GM20431 (cell line): Measurements from ENCODE around the gene ZC3H14.

Experiments
- in situ Hi-C: fragments of 300-500 bp; cut with MseI, MboI; formaldehyde crosslinking; loops from one replicate; pipeline ENCODE4 v1.15.0; 2020; ENCODE audit warnings: low sequenced_read_pairs; ENCODE audit not compliant: unreplicated experiment

The ZC3H14 gene

GRCh38 chr14:88668448-88669116 lies 105.7 kb downstream of the ZC3H14 start:
- in situ Hi-C loops = no loop called here

DNA sequence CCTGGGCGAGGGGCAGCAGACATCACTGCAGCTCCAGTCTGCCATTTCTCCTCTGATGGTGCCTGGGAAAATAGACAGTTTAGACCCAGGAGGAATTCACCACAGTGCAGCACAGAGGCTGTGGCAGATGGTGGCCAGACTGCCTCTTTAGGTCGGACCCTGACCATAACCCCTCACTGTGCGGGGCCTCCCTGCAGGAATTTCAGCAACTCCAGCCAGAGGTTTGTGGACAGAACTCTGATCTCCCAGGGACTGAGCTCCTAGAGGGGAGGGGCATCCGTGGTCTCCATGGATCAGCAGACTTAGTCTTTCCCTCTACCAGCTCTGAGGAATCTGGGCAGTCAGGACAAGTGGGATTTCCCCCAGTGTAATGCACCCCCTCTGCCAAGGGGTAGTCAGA lies 106.5 kb downstream of the ZC3H14 start:
- in situ Hi-C loops = no loop called here
